Mammary epithelial cell (primary cell): ENCODE results near the gene ARHGAP35.
"Not testable (repeated sequence)": the region's sequence is repeated elsewhere in the genome, so short reads cannot be mapped to it uniquely, and the experiment has no call there.

Experiments
- EZH2 ChIP-seq: IDR thresholded peaks from 2 replicates; pipeline ENCODE4 v1.6.1; 2012; ENCODE audit warnings: low read length, inconsistent platforms, borderline replicate concordance
- TF ChIP-seq, protein P1 (sequence below), 2 donors: IDR thresholded peaks in 1 of 2; conservative IDR thresholded peaks in 1 of 2; 2 replicates each; pipeline ENCODE4 v1.5.1; 2011 to 2012; ENCODE audit warnings: inconsistent platforms in 2 of 2, low read length in 2 of 2, mild to moderate bottlenecking in 2 of 2, control low read depth in 1 of 2, low read depth in 1 of 2; ENCODE audit not compliant: insufficient read depth in 1 of 2; ENCODE audit errors: extremely low read depth in 1 of 2

GRCh38 chr19:46871173-46871572 lies 10.4 kb downstream of the ARHGAP35 start:
- TF ChIP-seq, protein P1, sequence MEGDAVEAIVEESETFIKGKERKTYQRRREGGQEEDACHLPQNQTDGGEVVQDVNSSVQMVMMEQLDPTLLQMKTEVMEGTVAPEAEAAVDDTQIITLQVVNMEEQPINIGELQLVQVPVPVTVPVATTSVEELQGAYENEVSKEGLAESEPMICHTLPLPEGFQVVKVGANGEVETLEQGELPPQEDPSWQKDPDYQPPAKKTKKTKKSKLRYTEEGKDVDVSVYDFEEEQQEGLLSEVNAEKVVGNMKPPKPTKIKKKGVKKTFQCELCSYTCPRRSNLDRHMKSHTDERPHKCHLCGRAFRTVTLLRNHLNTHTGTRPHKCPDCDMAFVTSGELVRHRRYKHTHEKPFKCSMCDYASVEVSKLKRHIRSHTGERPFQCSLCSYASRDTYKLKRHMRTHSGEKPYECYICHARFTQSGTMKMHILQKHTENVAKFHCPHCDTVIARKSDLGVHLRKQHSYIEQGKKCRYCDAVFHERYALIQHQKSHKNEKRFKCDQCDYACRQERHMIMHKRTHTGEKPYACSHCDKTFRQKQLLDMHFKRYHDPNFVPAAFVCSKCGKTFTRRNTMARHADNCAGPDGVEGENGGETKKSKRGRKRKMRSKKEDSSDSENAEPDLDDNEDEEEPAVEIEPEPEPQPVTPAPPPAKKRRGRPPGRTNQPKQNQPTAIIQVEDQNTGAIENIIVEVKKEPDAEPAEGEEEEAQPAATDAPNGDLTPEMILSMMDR (conservative IDR thresholded peaks at IDR 0.05 in 1 of 2, IDR thresholded peaks at IDR 0.05 in 1 of 2; ENCODE audit: extremely low read depth in 1 of 2, insufficient read depth in 1 of 2, low read depth in 1 of 2, low read length in 2 of 2) = not testable (repeated sequence)
- TF ChIP-seq EZH2 = not testable (repeated sequence)
